OCI-LY3 (cell line): ENCODE results near the gene SLC44A1.

Experiments
- EZH2phosphoT487 ChIP-seq: fragments of 200-600 bp; shearing (Covaris generic); IDR thresholded peaks from 2 replicates; pipeline ENCODE4 v1.6.1; 2018; ENCODE audit warnings: antibody characterized with exemption, mixed run types, low read depth
- TF ChIP-seq, protein P1 (sequence below): fragments of 200-600, 300-600 bp; sonication (generic); IDR thresholded peaks from 2 replicates; pipeline ENCODE4 v1.5.1; 2014; ENCODE audit warnings: antibody characterized with exemption, low read length, low read depth

DNA sequence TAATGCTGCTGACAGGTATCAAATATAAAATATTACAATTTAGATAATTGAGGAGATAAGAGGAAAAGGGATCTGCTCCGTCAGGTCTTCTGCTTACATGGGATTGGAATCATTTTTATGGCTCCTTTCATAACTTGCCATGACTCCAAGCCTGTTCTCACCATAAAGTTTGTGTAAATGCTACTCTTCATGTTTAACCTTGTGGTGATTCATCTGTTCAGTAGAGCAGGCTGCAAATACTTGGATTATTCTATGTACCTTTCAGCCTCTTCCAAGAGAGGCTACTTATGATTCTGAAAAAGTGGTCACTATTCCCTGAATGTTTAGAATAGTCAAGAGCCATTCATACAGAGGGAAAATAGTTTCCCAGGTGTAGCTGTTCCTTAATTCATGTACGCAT lies 66.9 kb downstream of the SLC44A1 start:
- TF ChIP-seq, protein P1, sequence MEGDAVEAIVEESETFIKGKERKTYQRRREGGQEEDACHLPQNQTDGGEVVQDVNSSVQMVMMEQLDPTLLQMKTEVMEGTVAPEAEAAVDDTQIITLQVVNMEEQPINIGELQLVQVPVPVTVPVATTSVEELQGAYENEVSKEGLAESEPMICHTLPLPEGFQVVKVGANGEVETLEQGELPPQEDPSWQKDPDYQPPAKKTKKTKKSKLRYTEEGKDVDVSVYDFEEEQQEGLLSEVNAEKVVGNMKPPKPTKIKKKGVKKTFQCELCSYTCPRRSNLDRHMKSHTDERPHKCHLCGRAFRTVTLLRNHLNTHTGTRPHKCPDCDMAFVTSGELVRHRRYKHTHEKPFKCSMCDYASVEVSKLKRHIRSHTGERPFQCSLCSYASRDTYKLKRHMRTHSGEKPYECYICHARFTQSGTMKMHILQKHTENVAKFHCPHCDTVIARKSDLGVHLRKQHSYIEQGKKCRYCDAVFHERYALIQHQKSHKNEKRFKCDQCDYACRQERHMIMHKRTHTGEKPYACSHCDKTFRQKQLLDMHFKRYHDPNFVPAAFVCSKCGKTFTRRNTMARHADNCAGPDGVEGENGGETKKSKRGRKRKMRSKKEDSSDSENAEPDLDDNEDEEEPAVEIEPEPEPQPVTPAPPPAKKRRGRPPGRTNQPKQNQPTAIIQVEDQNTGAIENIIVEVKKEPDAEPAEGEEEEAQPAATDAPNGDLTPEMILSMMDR = no peak
- no peak for TF ChIP-seq EZH2phosphoT487
